8988T (cell line): ENCODE measurements around the gene TIMP1.
"Not testable (repeated sequence)": the region's sequence is repeated elsewhere in the genome, so short reads cannot be mapped to it uniquely, and the experiment has no call there.

Experiments used
- DNase-seq: peaks from one replicate; pipeline ENCODE4 v3.0.0; 2011

TIMP1 gene

DNA sequence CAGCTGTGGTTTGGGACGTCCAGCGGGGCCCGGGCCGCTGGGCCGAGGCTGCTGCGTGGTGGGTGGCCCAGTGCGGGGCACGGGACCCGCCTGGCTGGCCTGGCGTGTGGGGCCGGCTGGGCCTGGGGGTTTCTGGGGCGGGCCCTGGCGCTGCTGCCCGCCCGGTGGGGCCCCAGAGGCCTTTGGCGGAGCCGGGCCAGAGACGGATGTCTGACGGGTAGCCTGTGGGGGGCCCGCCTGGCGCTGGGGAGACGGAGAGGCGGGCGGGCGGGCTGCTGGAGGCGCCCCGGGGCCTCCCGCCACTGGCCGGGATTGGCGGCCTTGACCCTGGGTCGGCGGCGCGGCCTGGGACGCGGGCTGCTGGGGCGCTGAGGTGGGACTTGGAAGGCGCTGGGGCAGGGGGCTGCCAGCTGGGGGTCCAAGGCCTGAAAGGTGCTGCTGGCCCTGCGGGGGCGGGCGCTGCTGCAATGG, 8.1 kb upstream of the TIMP1 start:
- no peak for DNase-seq

DNA sequence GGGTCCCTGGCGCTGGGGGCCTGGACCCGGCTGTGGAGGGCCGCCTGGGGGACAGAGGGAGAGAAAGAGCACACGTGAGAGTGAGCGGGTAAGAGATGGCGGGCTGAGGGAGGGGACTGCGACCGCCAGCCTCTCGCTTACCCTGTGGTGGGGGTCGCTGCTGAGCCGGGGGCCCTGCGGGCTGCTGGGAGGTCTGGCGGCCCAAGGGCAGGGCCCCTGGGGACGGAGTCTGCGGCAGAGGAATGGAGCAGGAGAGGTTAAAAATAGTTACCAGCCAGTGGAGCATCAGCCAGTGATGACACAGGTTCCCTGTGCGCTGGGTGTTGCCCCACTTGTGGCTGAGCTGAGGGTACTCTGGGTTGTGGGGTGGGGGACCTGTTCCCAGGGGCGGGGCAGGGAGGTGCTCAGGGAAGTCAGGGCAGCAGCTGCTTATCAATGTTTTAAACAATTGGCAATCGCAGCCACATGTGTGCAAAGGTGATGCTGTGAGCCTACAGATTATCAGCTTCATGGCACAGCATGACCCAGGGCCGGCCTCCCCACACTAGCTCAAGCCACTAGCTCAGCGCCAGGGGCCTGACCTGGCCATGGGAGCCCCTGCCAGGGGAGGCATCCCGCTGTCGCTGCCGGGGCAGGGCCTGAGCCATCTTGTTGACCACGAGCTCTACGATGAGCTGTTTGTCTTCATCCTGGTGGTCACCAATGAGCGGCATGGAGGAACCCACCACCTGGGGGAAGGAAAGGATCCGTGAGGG, 7.5 kb upstream of the TIMP1 start:
- DNase-seq = no peak

DNA sequence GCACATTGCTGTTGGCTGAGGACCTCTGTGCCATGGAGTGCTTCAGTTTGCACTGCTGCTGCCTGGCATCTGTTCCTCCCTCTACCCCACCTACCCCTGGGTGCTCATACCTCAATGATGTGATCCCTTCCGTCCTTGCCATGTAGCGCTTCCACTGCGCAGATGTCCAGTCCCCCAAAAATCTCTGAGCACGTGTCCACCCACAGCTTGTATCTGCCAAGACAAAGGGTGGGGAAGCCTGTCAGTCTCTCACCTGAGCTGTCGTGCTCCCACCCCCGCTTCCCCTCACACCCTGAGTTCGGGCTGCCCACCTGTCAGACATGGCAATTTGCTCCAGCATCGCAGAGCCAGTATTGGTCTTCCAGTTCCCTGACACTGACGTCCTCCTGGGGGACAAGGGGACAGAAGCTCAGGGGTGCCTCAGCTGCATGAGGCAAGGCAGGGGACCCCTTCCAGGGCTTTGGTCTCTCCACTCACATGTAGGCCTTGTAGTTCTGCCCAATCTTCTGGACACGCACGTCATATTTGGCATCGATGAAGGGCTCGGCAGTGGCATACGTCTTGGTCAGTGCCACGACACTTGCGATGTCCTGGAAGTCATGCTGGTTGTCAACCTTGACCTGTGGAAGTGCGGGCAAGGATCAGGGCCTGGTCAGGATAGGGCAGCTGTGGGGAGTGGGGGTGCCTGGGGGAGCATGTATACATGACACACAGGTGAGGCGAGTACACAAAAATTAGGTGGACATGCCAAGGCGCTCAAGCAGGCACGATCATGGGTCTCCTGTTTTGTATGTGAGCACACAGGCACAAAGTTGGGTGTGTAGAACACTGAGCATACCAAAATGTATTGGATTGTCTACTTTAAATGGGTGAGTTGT, 6.0 kb upstream of the TIMP1 start:
- no peak for DNase-seq

DNA sequence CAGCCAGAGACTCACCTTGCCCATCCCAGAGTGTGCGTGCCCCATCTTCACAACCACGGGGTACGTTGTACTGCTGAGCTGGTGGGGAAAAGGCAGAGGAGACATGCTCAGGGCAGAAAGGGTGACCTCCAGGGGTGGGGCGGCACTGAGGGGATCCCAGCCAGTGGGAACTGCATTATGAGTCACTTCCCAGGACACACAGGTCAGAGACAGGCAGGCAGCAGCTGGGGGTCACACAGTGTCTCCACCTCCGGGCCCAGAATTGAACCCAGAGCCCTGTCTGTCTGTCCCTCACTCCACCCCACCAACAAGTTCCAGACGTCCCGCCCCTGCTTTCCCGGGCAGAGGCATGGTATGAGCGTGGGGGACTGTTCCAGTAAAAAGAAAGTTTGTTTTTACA, 4.8 kb upstream of the TIMP1 start:
- DNase-seq = no peak

DNA sequence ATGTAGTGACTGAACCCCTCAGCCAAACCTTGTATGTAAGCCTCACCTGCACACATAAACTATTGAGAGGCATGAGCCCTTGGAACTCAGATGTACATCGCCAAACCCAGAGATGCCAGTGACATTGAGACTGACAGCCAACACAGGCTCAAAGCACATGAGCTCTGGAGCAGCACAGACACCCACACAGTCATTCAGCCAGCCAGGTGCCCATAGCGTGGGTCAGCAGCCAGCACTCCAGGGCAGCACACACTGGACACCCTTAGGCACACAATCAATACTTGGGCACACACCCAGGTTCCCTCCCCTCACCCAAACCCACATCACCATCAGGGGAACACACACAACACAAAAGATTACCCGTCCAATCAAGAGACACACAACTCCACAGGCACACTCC, 4.3 kb upstream of the TIMP1 start:
- no peak for DNase-seq

DNA sequence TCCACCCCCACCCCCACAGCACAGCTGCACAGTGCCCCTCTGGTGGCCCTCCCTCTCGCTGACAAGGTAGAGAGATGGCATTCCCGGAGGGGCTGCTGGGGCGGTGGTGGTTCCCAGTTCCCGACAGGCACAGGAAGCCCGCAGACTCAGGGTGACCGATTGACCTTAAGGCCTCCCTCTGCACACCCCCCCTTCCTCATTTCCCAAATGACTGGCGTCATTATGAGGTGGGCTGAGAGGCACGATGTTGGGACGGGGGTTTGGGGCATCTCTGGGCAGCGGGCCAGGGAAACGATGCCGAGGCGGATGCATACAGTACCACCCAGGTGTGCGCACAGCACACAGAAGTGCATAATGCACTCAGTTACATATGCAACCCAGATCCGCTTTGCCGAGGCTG, 3.5 kb upstream of the TIMP1 start:
- no peak for DNase-seq

- no peak for DNase-seq
Measured at GRCh38 chrX:47579537-47579936, 2.7 kb upstream of the TIMP1 start.

- no peak for DNase-seq
Measured at GRCh38 chrX:47583240-47583861, 1.1 kb downstream of the TIMP1 start.

DNA sequence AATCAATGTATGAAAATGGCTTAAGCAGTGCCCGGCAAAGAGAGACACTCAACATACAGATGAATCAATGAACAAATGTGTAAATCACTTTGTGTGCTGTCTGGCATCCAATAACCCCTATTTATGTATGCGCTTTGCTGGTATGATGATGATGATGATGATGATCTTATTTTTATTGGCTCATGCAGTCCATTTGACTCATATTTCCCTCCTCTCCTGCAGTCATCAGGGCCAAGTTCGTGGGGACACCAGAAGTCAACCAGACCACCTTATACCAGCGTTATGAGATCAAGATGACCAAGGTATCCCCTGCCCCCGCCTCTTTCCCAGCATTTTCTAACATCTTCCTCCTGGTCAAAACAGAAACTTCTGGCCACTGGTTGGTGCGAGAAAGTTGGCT, 2.5 kb downstream of the TIMP1 start:
- DNase-seq = no peak

DNA sequence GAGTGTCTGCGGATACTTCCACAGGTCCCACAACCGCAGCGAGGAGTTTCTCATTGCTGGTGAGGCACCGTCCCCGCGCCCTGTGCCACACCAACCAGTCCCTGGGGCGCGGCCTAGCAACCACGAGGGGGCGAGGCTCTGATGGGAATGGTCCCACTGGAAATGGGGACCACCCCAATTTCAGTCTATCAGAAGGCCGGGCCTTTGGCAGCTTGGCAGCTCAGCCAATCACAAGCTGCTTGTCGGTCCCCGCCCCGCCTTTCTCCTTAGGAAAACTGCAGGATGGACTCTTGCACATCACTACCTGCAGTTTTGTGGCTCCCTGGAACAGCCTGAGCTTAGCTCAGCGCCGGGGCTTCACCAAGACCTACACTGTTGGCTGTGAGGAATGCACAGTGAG, 3.0 kb downstream of the TIMP1 start:
- no peak for DNase-seq

- no peak for DNase-seq
Measured at GRCh38 chrX:47586043-47586787, 4.0 kb downstream of the TIMP1 start.

- DNase-seq = no peak
Measured at GRCh38 chrX:47587091-47587891, 5.1 kb downstream of the TIMP1 start.

- no peak for DNase-seq
Measured at GRCh38 chrX:47587906-47588735, 5.9 kb downstream of the TIMP1 start.

DNA sequence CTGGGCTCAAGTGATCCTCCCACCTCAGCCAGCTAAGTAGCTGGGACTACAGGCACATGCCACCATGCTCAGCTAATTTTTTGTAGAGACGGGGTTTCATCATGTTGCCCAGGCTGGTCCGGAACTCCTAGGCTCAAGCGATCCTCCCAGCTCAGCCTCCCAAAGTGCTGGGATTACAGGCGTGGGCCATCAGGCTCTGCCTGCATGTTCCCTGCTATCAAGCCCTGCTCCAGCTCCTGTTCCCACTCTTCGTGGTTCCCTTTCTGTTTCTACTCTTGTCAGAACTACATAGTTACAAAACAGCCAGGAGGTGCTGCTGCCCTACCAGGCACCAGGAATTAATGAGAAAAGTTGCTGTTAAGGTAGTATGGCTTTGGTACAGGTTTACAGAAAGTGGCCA, 8.7 kb downstream of the TIMP1 start:
- no peak for DNase-seq

DNA sequence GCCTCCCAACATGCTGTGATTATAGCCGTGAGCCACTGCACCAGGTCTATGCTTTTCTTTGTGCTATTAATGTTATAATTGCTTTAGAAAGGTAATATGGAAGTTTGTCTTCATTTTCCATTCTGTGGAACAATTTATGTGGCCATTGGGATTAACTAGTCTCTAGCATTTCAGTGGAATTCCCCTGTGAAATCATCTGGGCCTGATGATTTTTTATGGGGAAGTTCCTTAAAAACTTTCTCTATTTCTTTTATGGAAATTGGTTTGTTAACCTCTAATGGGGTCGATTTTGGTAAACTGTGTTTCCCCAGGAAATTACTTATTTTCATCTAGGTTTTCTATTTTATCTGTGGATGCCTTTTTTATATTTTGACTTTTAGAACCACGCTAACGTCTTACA, 11.3 kb downstream of the TIMP1 start:
- no peak for DNase-seq

DNA sequence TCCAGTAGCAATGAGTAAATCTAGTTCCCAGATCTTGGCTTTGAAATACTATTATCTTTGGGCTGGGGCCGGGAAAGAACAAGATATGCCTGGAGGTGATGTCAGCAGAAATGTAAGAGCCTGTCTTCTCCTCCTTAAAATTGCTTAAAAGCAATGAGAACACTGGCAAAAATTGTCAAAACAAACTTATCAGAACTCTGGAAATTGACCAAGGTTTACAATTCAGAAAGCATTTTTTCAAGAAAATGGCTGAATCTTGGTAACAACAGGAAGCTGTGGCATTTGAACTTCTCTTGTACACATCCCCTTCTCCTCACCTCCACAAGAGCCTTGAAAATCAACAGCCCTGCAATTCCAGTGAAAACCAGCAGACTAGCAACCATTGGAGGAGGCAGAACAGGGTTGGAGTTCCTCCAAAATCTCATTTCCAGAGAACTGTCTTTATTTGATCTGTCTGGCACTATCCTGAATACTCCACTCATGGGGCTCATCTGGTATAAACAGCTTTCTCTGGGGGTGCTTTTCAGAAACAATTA, 13.5 kb downstream of the TIMP1 start:
- no peak for DNase-seq

- no peak for DNase-seq
Measured at GRCh38 chrX:47596256-47596655, 14.0 kb downstream of the TIMP1 start.

- DNase-seq = no peak
Measured at GRCh38 chrX:47597222-47597621, 15.0 kb downstream of the TIMP1 start.

DNA sequence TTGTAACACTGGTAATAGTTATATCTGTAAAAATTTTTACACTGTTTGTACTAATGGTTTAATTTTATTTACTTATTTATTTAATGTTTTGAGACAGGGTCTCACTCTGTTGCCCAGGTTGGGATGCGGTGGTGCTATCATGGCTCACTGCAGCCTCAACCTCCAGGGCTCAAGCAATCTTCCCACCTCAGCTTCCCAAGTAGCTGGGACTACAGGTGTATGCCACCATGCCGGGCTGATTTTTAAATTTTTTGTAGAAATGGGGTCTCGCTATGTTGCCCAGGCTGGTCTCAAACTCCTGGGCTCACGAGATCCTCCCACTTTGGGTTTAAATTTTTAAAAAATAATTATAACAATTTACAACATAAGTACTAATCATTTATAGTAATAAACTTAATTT, 20.9 kb downstream of the TIMP1 start:
- DNase-seq = not testable (repeated sequence)

DNA sequence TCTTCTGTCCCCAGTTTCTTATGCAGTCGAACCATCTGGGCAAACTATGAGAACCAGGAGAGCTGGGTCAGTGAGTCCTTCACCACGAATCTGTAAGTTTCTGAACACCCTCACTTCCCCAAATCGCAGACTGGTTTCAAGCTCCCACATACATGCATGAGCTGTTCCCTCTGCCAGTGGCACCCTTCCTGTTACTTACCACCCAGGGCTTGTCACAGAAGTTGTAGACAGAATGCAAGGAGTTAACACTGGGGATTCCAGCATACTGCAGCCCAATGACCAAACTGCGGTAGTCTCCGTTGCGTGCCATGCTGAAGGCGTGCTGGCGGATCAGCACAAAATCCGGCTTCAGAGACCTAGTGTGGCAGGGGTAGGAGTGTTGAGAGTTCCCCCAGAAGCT, 22.8 kb downstream of the TIMP1 start:
- DNase-seq = no peak

DNA sequence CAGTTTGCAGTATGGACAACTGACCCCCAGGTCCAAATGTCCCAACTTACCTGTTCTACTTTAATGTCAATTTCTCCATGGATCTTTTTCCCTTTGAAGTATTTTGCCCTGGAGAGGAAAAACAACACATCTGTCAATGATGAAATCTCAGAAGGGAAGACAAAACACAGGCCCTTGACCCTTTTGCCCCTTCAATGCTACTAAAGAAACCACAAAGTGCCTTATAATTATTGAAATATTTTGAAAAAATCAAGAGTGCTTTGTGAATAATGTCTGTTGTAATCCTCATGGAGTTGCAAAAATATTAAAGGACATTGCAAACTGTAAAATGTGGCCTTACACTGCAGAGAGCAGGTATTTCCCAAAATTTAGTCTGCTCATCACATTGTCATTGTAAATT, 24.9 kb downstream of the TIMP1 start:
- no peak for DNase-seq
